Cortex of kidney (tissue), 1 donor: ENCODE results near the gene ADAMTS13.
"Not testable (repeated sequence)": the region's sequence is repeated elsewhere in the genome, so short reads cannot be mapped to it uniquely, and the experiment has no call there.

ENCODE experiments used
- DNase-seq: peaks from one replicate; lab custom pipeline; 2025; lab: John Stamatoyannopoulos, UW

Gene ADAMTS13

GRCh38 chr9:133392308-133392707 is 29.9 kb upstream of the ADAMTS13 start:
- DNase-seq, result not testable (repeated sequence)

DNA sequence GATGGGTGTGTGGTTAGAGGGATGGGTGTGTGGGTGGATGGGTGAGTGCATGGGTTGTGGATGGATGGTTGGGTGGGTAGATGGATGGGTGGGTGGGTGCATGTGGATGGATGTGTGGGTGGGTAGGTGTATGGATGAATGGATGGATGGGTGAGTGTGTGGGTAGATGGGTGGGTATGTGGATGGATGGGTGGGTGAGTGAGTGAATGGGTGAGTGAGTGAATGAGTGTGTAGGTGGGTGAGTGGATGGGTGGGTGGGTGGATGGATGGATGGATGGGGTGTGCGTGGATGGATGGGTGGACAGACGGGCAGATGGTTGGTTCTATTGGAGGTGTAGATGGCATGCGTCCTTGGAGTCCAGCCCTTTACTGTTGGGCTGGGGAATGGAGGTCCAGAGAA is 28.8 kb upstream of the ADAMTS13 start:
- DNase-seq, result no peak

DNA sequence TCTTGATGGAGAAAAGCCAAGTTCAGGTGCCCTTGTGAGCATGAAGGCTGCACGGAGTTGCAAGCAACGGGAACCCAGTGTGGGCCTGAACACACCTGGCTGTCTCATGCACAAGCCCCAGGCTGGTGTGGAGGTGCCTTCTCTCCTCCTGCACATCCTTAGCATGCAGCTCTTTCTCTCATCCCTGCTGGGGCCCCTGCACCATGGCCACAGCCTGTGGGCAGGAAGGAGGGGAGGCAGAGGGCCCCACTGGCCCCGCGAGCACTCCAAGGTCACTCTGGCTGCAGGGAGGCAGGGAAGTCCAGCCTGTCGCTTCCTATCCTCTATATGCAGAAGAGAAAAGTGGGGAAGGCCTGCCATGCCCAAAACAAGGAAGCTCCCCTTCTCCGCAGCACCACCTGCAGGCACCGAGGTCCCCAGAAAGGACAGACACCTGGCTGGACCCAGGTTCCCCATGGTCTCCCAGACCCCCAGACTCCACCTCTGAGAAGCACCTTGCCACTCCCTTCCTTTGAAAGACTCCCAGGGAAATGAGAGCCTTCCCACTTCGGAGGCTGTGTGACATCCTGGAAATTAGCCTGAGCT is 27.4 kb upstream of the ADAMTS13 start:
- no peak for DNase-seq

GRCh38 chr9:133396952-133397351 is 25.2 kb upstream of the ADAMTS13 start:
- DNase-seq, result no peak

DNA sequence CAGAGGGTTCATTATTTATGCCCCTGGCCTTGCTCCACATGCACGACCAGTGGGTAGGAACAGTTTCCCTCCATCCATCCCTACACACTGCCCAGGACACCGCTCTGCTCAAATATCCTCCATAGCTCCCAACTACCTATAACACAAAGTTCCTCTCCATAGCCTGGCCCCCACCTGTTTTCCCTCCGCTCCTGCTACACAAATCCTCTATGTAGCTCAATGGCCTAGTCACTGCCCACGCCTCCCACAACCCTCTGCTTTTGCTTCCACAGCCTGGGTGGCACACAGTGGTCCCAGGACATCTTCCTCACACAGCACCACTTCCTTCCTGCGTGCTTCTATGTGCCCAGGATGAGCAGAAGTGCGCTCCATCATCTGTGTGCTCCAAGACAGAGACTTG is 24.8 kb upstream of the ADAMTS13 start:
- no peak for DNase-seq

DNA sequence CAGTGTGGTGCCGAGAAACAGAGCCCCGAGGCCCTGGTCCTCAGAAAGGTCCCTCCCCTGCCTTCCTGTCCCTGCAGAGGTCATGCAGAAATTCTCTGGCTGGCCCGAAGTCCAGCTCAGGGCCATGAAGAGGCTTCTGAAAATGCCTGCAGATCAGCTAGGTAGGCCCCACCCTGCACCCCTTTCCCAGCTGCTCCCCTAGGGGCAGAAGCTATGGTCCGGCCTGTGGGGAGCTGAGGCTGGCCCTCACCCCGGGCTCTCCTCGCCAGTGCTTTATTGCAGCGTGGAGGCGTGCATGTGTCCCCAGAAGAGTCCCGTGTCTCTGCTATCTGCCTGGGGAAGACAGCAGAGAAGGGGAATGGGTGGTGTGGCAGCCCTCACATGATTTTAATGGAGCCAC is 24.3 kb upstream of the ADAMTS13 start:
- no peak for DNase-seq

GRCh38 chr9:133400292-133400691 is 21.9 kb upstream of the ADAMTS13 start:
- DNase-seq, result no peak

GRCh38 chr9:133401588-133401987 is 20.6 kb upstream of the ADAMTS13 start:
- no peak for DNase-seq

GRCh38 chr9:133402689-133403088 is 19.5 kb upstream of the ADAMTS13 start:
- no peak for DNase-seq

DNA sequence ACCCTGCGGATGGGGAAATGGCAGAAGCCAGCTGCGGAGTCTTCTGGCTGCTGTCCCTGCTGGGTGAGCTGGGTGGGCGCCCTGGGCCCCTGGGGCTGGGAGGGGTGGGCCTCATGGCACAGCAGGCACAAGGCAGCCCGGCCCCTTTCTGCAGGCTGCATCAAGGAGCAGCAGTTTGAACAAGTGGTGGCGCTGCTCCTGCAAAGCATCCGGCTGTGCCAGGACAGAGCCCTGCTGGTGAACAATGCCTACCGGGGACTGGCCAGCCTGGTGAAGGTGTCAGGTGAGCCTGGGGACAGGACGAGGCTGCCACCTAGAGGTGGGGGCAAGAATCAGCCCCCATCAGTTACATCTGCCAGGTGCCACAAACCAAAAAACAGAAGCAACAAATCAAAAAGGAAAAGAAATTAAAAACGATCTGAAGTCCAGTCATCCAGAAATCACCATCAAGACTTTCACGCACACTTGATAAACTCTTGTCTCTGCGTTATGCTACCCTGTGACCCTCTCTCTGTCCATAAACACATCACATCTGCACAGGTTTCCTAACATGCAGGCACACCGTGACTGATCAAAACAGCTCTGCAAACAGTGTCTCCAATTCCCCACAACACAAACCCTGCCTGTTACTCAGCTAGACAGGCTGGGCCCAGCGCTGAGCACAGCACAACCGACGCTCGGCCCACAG is 18.3 kb upstream of the ADAMTS13 start:
- DNase-seq, result no peak

DNA sequence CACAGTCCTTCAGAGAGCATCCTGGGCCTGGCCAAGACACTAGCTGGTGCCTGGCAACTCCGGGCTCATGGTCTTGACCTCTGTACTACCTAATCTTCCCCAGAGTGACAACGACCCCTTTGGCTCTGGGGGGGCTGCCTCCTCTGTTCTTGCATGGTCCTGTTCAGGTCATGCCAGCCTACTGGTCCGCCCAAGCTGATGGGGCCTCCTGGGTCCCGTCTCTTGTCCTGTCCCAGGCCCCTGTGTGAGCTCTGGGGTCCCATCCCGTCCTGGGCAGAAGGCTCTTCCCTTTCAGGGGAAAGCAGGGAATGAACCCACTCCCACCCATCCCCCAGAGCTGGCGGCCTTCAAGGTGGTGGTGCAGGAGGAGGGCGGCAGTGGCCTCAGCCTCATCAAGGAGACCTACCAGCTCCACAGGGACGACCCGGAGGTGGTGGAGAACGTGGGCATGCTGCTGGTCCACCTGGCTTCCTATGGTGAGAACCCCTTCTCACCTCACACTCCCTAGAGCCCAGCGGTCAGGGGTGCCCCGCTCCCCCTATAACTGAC is 17.6 kb upstream of the ADAMTS13 start:
- no peak for DNase-seq

GRCh38 chr9:133405508-133406438 is 16.4 kb upstream of the ADAMTS13 start:
- DNase-seq, result no peak

DNA sequence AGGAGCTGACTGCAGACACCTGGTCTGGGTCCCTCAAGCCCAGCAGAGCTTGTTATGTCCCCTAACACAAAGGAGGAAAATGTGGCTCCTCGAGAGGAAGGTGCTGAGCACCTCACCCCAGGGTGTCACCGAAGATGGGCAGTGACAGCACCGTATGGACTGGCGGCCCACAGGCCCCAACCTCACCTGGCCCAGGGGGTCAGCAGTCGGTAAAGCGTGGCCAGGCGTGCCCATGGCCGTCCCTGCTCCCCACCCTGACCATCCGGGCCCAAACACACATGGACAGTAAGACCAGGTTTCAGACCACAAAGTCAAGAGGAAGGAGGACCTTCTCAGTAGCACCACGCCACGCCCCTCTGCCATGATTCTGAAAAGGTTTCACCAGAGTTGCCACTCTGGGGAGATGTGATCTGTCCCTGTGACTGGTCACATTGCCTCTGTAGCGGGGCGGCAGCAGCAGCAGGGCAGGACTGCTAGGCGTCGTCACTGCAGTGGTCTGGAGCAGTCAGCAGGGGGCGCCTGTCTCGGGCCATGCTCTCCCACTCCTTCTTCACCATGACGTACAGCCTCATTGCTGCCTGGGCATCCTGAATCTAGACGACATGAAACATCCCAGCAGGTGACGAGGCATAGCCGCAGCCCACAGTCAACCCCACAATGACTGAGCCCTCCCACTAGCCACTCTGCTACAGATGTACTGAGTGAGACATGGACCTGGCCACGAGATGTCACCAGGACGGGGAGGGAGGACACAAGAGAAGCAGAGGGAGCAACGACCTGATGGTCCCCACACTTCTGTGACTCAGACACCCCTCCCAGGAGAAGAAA is 15.5 kb upstream of the ADAMTS13 start:
- no peak for DNase-seq

- DNase-seq, result no peak
Observed at GRCh38 chr9:133408042-133408441, 14.1 kb upstream of the ADAMTS13 start.

DNA sequence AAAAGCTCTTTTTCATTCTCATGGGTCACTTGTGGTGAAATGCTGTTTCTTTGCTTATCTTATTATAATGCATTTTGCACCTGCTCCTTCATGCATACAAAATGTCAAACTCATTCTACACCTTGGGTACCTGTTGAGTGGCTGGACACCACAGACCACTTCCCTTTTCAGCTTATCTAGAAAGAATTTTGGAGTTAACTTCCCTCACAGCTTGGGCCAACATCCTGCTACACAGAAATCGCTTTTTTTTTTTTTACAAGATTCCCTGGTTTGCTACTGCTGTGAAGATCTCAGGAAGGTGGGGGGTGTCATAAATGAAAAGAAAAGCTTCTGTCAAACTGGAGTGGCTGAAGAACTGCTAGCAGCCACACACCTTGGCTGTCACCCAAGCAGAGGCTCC is 7.0 kb upstream of the ADAMTS13 start:
- DNase-seq, result no peak

- no peak for DNase-seq
Observed at GRCh38 chr9:133417541-133418461, 4.4 kb upstream of the ADAMTS13 start, which contains the start of gene REXO4. Gene REXO4, minus strand, starts transcription at chr9:133418010. Its CDS starts 166 bp downstream, at chr9:133417844.

DNA sequence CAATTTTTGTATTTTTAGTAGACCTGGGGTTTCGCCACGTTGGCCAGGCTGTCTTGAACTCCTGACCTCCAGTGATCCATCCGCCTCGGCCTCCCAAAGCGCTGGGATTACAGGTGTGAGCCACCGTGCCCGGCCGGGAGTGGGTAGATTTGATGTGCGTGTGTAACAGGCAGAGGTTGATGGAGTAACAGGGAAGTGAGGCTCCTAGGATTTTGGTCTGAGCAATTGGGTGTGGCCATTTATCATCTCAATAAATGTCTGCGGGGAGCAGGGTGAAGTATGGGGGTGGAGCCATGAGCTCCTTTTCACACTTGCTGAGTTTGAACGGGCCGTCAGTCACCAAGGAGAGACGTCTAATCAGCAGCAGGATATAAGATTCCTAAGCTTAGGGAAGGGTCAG is 3.2 kb upstream of the ADAMTS13 start:
- no peak for DNase-seq

DNA sequence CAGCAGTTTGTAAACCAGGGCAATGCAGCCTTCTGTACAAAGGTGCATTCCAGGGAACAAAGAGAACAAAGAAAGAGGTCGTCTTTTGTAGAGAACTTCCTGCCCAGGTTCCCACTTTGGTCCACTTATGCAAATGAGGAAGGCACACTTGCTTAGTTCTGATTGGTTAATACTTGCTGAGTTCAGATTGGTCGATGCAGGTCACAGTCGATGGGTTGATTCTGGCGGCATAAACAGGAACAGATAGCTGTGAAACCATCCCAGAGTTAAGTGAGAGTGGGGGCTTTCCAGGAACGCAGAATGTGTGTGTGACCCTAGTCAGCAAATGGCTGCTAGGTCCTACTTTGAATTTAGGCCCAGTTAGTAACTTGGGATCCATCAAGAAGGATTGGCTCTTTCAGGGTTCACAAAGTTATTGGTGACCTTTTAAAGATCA is 1.8 kb upstream of the ADAMTS13 start:
- DNase-seq, result no peak

DNA sequence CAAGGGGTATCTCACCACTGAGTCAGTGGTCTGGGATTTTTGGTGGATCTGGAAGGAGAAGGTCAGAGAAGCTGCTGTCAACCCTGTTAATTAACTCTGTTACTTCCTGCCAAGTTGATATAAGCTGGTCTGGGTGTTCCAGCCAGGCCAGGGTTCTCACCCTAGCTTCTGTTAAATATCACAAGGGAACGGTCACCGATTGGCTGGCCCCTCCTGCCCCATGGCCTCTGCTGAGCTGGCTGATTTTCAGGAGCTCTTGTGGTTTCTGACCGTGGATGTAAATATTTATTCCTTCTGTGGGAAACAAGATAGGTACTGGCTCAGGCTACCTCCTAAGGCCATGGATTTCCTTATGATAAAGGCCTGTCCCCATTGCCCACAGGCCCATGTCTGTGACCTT is 1.0 kb downstream of the ADAMTS13 start:
- no peak for DNase-seq

DNA sequence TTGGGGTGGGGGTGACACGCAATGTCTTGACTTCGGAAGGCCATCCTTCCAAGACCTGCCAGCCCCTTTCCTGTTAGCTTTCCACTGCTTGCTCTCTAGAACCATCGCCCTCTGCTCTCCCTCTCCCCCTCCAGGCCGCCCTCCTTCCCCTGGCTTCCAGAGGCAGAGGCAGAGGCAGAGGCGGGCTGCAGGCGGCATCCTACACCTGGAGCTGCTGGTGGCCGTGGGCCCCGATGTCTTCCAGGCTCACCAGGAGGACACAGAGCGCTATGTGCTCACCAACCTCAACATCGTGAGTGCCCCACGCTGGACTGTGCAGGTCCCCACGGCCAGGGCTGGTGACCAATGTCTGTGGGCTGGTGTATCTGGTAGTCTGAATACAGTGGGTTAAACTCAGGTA is 2.0 kb downstream of the ADAMTS13 start:
- DNase-seq, result no peak
